MCF 10A (cell line): ENCODE measurements around the gene CHM. TPM values are rescaled to one million over a fixed set of nuclear protein-coding genes. Genes with fewer than 3 reads are reported as not detected.

ENCODE experiments used
- BruUV-seq: library from RNA; stranded (reverse); fragments of 400-500 nt; replicated peaks from 2 replicates; lab custom pipeline; 2021; lab: Mats Ljungman, UMichigan
- CTCF ChIA-PET: fragments of 300-600 bp; sonication (Branson Sonifier 250); formaldehyde crosslinking; extraction: SDS; loops from one replicate; lab custom pipeline; 2021; ENCODE audit warnings: antibody characterized with exemption, inconsistent platforms; lab: Yijun Ruan, JAX
- POLR2A ChIA-PET: fragments of 300-600, 350-650 bp; sonication (Branson Sonifier 250); formaldehyde crosslinking; extraction: SDS; loops from one replicate; lab custom pipeline; 2020; ENCODE audit warnings: antibody characterized with exemption, inconsistent platforms; lab: Yijun Ruan, JAX
- DNase-seq: peaks from one replicate; pipeline ENCODE4 v3.0.0-alpha.2; 2018; ENCODE audit not compliant: unreplicated experiment
- H3K27ac Mint-ChIP-seq: one replicate; pipeline ENCODE4 v1.8.0; 2022; ENCODE audit warnings: mild to moderate bottlenecking, low read depth, mixed read lengths; ENCODE audit not compliant: unreplicated experiment
- H3K27me3 Mint-ChIP-seq: one replicate; pipeline ENCODE4 v1.8.0; 2022; ENCODE audit warnings: mixed read lengths; ENCODE audit not compliant: insufficient read depth, unreplicated experiment
- H3K36me3 Mint-ChIP-seq: one replicate; pipeline ENCODE4 v1.8.0; 2022; ENCODE audit warnings: mild to moderate bottlenecking, moderate library complexity, mixed read lengths; ENCODE audit not compliant: insufficient read depth, unreplicated experiment
- H3K4me1 Mint-ChIP-seq: one replicate; pipeline ENCODE4 v1.8.0; 2022; ENCODE audit warnings: mixed read lengths; ENCODE audit not compliant: insufficient read depth, unreplicated experiment
- H3K4me3 Mint-ChIP-seq: one replicate; pipeline ENCODE4 v1.8.0; 2022; ENCODE audit warnings: mild to moderate bottlenecking, moderate library complexity, mixed read lengths; ENCODE audit not compliant: unreplicated experiment
- H3K9me3 Mint-ChIP-seq: one replicate; pipeline ENCODE4 v1.8.0; 2022; ENCODE audit warnings: mixed read lengths; ENCODE audit not compliant: unreplicated experiment
- intact Hi-C: fragments of 100-400 bp; cut with micrococcal nuclease; formaldehyde crosslinking; loops from 2 replicates; pipeline ENCODE4 v1.14.1; 2022
- total RNA-seq: library from RNA; stranded (reverse); gene quantifications from 2 replicates; pipeline ENCODE4 v1.2.3, GENCODE V29; 2022
- TF ChIP-seq, protein P1 (sequence below): fragments of 200-600 bp; IDR thresholded peaks from one replicate; pipeline ENCODE4 v1.8.0; 2022; ENCODE audit warnings: antibody characterized with exemption, mild to moderate bottlenecking; ENCODE audit not compliant: unreplicated experiment

Gene CHM
- total RNA-seq, 1 experiment from 2014 or later = 38.1 TPM

DNA sequence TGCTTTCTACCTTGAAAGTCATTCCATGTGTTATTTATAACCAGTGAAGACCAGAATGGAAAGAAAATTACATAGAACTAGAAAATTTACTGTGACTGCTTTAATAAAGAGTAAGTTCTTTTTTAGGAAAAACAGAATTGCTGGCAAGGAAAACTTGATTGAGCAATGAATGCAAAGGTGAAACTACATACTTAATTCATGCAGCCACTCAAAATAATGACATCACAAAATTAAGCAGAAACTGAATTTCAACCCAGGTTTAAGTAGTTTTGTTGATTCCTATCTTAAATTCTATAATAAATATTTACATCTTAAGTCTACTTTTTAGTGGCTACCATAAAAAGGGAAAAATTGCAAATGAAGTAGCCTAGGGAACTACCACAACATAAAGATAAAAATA, 14.0 kb downstream of the CHM start:
- Mint-ChIP-seq H3K4me3 (no peak overlapping the region), H3K27ac (no peak overlapping the region), H3K36me3 (peaks cover 4% of the 10 kb centered on the region), H3K27me3 (no peaks in the 10 kb centered on the region), H3K4me1 (no peaks in the 10 kb centered on the region), H3K9me3 (no peaks in the 10 kb centered on the region)
- BruUV-seq = no TSS peak
- TF ChIP-seq, protein P1, sequence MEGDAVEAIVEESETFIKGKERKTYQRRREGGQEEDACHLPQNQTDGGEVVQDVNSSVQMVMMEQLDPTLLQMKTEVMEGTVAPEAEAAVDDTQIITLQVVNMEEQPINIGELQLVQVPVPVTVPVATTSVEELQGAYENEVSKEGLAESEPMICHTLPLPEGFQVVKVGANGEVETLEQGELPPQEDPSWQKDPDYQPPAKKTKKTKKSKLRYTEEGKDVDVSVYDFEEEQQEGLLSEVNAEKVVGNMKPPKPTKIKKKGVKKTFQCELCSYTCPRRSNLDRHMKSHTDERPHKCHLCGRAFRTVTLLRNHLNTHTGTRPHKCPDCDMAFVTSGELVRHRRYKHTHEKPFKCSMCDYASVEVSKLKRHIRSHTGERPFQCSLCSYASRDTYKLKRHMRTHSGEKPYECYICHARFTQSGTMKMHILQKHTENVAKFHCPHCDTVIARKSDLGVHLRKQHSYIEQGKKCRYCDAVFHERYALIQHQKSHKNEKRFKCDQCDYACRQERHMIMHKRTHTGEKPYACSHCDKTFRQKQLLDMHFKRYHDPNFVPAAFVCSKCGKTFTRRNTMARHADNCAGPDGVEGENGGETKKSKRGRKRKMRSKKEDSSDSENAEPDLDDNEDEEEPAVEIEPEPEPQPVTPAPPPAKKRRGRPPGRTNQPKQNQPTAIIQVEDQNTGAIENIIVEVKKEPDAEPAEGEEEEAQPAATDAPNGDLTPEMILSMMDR = no peak
- CTCF ChIA-PET = no interaction called here
- no peak for DNase-seq
- POLR2A ChIA-PET = no interaction called here
- intact Hi-C loops = no loop called here

DNA sequence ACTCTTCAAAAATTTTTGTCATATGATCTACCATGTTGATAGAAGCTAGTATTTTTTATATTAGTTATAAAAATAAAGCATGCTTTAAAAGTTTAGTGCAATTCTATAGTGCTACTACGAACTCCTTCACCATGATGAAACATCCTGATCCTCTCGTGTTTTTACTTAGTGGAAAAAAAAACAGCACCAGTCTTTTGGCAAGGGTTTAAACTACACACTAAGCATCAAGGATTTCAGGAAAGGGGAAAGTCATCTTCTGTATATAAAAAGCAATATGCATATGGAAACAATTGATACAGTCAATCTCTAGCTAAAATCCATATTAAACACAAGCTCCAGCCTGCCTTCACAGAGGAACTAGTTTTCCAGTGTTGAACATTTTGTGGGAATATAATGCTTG, 18.7 kb downstream of the CHM start:
- H3K36me3 Mint-ChIP-seq = peaks cover 16% of the 10 kb centered on the region
- no peak overlapping the region for H3K27ac Mint-ChIP-seq
- ChIA-PET POLR2A (no interaction called here), CTCF (interaction anchor here (0.7 kb wide), 2 partner anchors 207 to 418 kb away, joined by 3 read pairs; no protein-coding TSS in a partner anchor)
- no TSS peak for BruUV-seq
- no peaks in the 10 kb centered on the region for H3K27me3 Mint-ChIP-seq
- H3K9me3 Mint-ChIP-seq = no peaks in the 10 kb centered on the region
- intact Hi-C loops = no loop called here
- TF ChIP-seq, protein P1 = no peak
- H3K4me3 Mint-ChIP-seq = no peak overlapping the region
- no peak for DNase-seq
- no peaks in the 10 kb centered on the region for H3K4me1 Mint-ChIP-seq

DNA sequence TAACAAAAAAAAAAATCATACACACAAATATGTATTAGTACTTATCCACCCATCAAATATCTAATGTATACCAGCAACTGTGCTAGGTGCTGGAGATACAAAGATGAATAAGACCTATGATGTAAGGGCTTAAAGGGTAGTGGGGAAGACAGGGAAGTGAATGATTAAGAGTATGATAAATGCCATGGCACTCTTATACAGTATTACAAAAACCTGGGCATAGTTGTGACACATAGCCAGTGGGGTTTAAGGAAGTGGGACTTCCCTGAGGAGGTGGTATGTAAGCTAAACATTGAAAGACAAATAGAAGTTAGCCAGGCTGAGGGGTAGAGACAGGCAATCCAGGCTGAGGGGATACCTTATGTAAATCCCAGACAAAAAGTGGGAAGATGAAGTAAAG, 23.5 kb downstream of the CHM start:
- POLR2A ChIA-PET = interaction anchor here (1.1 kb wide), 1 partner anchor 22 kb away, joined by 3 read pairs; no protein-coding TSS in a partner anchor
- CTCF ChIA-PET = no interaction called here

DNA sequence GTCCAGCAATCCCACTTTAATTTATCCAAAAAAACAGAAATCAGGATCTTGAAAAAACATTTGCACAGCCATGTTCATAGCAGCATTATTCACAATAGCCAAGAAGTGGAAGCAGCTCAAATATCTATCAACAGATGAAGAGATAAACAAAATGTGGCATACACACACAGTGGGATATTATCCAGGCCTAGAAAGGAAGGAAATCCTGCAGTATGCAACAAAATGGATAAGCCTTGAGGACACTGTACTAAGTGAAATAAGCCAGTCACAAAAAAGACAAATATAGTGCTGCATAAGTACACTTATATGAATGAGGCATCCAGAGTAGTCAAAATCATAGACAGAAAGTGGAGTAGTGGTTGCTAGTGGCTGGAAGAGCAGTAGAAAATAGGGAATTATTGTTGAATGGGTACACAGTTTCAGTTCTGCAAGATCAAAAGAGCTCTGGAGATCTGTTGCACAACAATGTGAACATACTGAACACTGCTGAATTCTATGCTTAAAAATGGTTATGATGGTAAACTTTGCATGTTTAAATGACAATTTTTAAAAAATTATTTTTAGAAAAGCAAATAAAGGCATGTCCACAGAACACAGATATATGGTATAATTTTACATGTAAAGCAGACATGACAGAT, 25.6 kb downstream of the CHM start:
- CTCF ChIA-PET = no interaction called here
- peaks cover 32% of the 10 kb centered on the region for H3K36me3 Mint-ChIP-seq
- DNase-seq = no peak
- intact Hi-C loops = no loop called here
- peaks cover 13% of the 10 kb centered on the region for H3K4me1 Mint-ChIP-seq
- H3K4me3 Mint-ChIP-seq = no peak overlapping the region
- POLR2A ChIA-PET = interaction anchor here (0.6 kb wide), 1 partner anchor 431 kb away, joined by 5 read pairs; no protein-coding TSS in a partner anchor
- BruUV-seq = no TSS peak
- no peak overlapping the region for H3K27ac Mint-ChIP-seq
- H3K9me3 Mint-ChIP-seq = no peaks in the 10 kb centered on the region
- no peaks in the 10 kb centered on the region for H3K27me3 Mint-ChIP-seq
- TF ChIP-seq, protein P1 = no peak

More for the DNA sequence above, 23.5 kb downstream of the CHM start:
- Mint-ChIP-seq H3K4me1 (peaks cover 8% of the 10 kb centered on the region), H3K36me3 (peaks cover 27% of the 10 kb centered on the region), H3K27me3 (no peaks in the 10 kb centered on the region), H3K27ac (no peak overlapping the region), H3K4me3 (no peak overlapping the region), H3K9me3 (no peaks in the 10 kb centered on the region)
- BruUV-seq = no TSS peak
- TF ChIP-seq, protein P1 = no peak
- DNase-seq = no peak
- intact Hi-C loops = no loop called here
